ENCODE results near the gene SBK1. TPM values are rescaled to one million over a fixed set of nuclear protein-coding genes. Genes with fewer than 3 reads are reported as not detected.

SBK1 gene
- total and polyA plus RNA-seq, 10 of the 15 experiments (the other 5 are each of a cell fraction or from before 2014, with no cell fraction given), result 0.04 to 0.26 (median 0.06) TPM; not detected in 4

DNA sequence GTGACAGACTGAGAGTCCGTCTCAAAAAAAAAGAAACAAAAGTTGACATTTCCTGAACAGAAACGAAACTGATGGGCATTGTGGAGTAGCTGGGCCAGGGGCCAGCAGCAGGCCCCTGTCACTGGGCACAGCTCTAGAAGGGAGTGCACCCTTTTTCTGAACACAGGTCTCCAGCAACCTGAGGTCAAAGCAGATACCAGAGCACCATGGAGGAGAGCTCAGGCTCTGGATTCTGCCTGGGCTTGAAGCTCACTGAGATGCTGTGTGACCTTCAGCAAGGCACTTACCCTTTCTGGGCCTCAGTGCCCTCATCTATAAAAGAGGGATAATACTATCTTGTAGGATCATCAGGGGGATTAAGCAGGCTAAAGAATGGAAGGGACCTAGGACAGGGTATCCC lies 5.0 kb downstream of the SBK1 start (continued):
- TF ChIP-seq ETV6 (conservative IDR thresholded peaks at IDR 0.05 in 1 of 2, IDR thresholded peaks at IDR 0.05 in 1 of 2; ENCODE audit: borderline replicate concordance in 1 of 2, low read depth in 1 of 2) (no peak), USF1 (IDR thresholded peaks at IDR 0.05; ENCODE audit: borderline replicate concordance, extremely low read length, insufficient read depth, low read depth, low read length) (no peak), MTA2 (IDR thresholded peaks at IDR 0.05; ENCODE audit: low read depth) (no peak)

DNA sequence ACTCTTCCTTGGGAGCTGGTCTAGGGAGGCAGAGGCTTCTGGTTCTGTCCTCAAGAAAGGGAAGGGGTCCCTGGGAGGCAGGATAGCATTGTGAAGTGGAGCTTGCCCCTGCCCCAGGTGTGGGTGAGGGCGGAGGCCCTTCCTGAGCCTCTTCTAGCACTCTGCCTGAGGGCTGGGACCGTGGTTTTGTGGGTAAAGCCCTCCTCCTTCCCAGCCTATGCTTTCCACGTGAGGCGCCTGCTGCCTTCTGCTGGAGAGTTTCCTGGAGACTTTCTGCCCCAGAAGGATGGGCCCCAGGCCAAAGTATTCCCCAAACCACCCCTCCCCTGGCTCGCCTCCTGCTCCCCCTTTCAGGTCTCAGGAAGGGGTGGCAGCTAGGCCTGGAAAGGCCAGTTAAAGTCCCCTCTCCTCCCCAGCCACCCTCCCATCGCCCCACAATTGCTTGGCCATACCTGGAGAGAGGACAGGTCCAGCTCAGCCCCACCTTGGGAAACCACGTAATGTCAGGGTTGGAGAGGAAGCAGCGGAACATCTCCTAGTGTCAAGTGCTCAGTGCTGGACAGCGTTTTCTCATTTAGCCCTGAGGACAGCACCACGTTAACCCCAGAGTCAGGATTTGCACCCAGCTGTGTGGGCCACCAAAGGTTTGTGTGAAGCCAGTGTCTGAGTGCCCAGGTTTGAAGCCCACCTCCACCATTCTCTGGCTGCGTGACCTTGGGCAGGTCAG lies 5.6 kb downstream of the SBK1 start:
- Histone ChIP-seq H3K79me2 (ENCODE audit: control insufficient read depth, insufficient read depth, low read length) (no peaks in the 10 kb centered on the region), H3K9ac (ENCODE audit: control insufficient read depth, insufficient read depth, low read length) (no peak overlapping the region), H3K4me3 (no peak overlapping the region), H3K4me1 (ENCODE audit: control insufficient read depth, insufficient read depth, low read length) (no peaks in the 10 kb centered on the region), H4K20me1 (ENCODE audit: control insufficient read depth, insufficient read depth) (no peaks in the 10 kb centered on the region), H3K27me3 (replicated peaks in 1 of 2; ENCODE audit: control insufficient read depth in 2 of 2, insufficient read depth in 2 of 2, low read length in 1 of 2) (peaks cover 2 to 8% of the 10 kb centered on the region in 2 experiments; a peak in 2 of 4 replicates), H3K9me3 (replicated peaks; ENCODE audit: control insufficient read depth, insufficient read depth, low read length) (no peaks in the 10 kb centered on the region), H3K36me3 (ENCODE audit: control insufficient read depth in 2 of 2, insufficient read depth in 2 of 2, low read length in 1 of 2) (no peaks in the 10 kb centered on the region), H3K4me2 (ENCODE audit: control insufficient read depth, insufficient read depth) (no peak overlapping the region), H2AFZ (ENCODE audit: control insufficient read depth, low read depth, low read length) (no peak overlapping the region), H3K27ac (ENCODE audit: control insufficient read depth, insufficient read depth) (no peak overlapping the region)
- intact Hi-C loops (cut with micrococcal nuclease; ENCODE audit: unreplicated experiment) (no loop called here), in situ Hi-C loops (cut with MboI) (no loop called here)
- no peak for FAIRE-seq
- ChIA-PET SMC1A (ENCODE audit: uncharacterized antibody, unreplicated experiment) (no interaction called here), CTCF (interaction anchor here (0.9 kb wide), 1 partner anchor 20 kb away, joined by 4 read pairs; no protein-coding TSS in a partner anchor), POLR2A (no interaction called here), RAD21 (ENCODE audit: unreplicated experiment) (no interaction called here)
- ATAC-seq, result no peak
- 25% methylated on average over 11 of the region's 11 CpGs for WGBS (ENCODE audit: insufficient coverage, insufficient replicate concordance, low lambda C conversion rate, missing lambda C conversion rate)
- TF ChIP-seq, protein P1, sequence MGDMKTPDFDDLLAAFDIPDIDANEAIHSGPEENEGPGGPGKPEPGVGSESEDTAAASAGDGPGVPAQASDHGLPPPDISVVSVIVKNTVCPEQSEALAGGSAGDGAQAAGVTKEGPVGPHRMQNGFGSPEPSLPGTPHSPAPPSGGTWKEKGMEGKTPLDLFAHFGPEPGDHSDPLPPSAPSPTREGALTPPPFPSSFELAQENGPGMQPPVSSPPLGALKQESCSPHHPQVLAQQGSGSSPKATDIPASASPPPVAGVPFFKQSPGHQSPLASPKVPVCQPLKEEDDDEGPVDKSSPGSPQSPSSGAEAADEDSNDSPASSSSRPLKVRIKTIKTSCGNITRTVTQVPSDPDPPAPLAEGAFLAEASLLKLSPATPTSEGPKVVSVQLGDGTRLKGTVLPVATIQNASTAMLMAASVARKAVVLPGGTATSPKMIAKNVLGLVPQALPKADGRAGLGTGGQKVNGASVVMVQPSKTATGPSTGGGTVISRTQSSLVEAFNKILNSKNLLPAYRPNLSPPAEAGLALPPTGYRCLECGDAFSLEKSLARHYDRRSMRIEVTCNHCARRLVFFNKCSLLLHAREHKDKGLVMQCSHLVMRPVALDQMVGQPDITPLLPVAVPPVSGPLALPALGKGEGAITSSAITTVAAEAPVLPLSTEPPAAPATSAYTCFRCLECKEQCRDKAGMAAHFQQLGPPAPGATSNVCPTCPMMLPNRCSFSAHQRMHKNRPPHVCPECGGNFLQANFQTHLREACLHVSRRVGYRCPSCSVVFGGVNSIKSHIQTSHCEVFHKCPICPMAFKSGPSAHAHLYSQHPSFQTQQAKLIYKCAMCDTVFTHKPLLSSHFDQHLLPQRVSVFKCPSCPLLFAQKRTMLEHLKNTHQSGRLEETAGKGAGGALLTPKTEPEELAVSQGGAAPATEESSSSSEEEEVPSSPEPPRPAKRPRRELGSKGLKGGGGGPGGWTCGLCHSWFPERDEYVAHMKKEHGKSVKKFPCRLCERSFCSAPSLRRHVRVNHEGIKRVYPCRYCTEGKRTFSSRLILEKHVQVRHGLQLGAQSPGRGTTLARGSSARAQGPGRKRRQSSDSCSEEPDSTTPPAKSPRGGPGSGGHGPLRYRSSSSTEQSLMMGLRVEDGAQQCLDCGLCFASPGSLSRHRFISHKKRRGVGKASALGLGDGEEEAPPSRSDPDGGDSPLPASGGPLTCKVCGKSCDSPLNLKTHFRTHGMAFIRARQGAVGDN (IDR thresholded peaks at IDR 0.05), result no peak
- TF ChIP-seq, protein P2, sequence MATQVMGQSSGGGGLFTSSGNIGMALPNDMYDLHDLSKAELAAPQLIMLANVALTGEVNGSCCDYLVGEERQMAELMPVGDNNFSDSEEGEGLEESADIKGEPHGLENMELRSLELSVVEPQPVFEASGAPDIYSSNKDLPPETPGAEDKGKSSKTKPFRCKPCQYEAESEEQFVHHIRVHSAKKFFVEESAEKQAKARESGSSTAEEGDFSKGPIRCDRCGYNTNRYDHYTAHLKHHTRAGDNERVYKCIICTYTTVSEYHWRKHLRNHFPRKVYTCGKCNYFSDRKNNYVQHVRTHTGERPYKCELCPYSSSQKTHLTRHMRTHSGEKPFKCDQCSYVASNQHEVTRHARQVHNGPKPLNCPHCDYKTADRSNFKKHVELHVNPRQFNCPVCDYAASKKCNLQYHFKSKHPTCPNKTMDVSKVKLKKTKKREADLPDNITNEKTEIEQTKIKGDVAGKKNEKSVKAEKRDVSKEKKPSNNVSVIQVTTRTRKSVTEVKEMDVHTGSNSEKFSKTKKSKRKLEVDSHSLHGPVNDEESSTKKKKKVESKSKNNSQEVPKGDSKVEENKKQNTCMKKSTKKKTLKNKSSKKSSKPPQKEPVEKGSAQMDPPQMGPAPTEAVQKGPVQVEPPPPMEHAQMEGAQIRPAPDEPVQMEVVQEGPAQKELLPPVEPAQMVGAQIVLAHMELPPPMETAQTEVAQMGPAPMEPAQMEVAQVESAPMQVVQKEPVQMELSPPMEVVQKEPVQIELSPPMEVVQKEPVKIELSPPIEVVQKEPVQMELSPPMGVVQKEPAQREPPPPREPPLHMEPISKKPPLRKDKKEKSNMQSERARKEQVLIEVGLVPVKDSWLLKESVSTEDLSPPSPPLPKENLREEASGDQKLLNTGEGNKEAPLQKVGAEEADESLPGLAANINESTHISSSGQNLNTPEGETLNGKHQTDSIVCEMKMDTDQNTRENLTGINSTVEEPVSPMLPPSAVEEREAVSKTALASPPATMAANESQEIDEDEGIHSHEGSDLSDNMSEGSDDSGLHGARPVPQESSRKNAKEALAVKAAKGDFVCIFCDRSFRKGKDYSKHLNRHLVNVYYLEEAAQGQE (IDR thresholded peaks at IDR 0.05; ENCODE audit: low read depth, low read length), result peak; percentile 41; the same call in 1 of the 2 replicates
- no peak for DNase-seq (ENCODE audit: low read depth, low spot score)
- no TSS peak for BruUV-seq (replicated peaks)

All from GM12878 (cell line).